ENCODE data around the gene SEC24C.
A peak's percentile ranks its signal among the peaks of the same experiment; 100 is the strongest.
"Not testable (repeated sequence)": the region's sequence is repeated elsewhere in the genome, so short reads cannot be mapped to it uniquely, and the experiment has no call there.

Gene SEC24C

GRCh38 chr10:73743905-73744663, at the start of gene SEC24C:
TSS of gene SEC24C (plus strand) at chr10:73744372. CDS start at chr10:73746833, 2,461 bp downstream.
- H3K27ac ChIP-seq: peak within 1 kb of the TSS; percentile 93
- DNase-seq (ENCODE audit: low read depth, low spot score): peak; percentile 65

- H3K27ac ChIP-seq; DNase-seq (ENCODE audit: low read depth, low spot score): not testable (repeated sequence)
Observed at GRCh38 chr10:73695302-73695701, 48.9 kb upstream of the SEC24C start.

- not testable (repeated sequence) for DNase-seq (ENCODE audit: low read depth, low spot score); H3K27ac ChIP-seq
Observed at GRCh38 chr10:73697675-73698159, 46.5 kb upstream of the SEC24C start, which contains the start of gene AGAP5. TSS of gene AGAP5 (minus strand) at chr10:73698109. CDS start at chr10:73697755, 354 bp downstream.

- not testable (repeated sequence) for H3K27ac ChIP-seq; DNase-seq (ENCODE audit: low read depth, low spot score)
Observed at GRCh38 chr10:73698819-73699218, 45.4 kb upstream of the SEC24C start.

- not testable (repeated sequence) for DNase-seq (ENCODE audit: low read depth, low spot score); H3K27ac ChIP-seq
Observed at GRCh38 chr10:73703924-73704323, 40.2 kb upstream of the SEC24C start.

- not testable (repeated sequence) for H3K27ac ChIP-seq; DNase-seq (ENCODE audit: low read depth, low spot score)
Observed at GRCh38 chr10:73705506-73706072, 38.6 kb upstream of the SEC24C start.

- DNase-seq (ENCODE audit: low read depth, low spot score); H3K27ac ChIP-seq: not testable (repeated sequence)
Observed at GRCh38 chr10:73706488-73706887, 37.7 kb upstream of the SEC24C start.

- H3K27ac ChIP-seq: not testable (repeated sequence)
Observed at GRCh38 chr10:73707628-73708027, 36.5 kb upstream of the SEC24C start.

GRCh38 chr10:73708122-73708521, 36.0 kb upstream of the SEC24C start:
- not testable (repeated sequence) for H3K27ac ChIP-seq; DNase-seq (ENCODE audit: low read depth, low spot score)

More at GRCh38 chr10:73707628-73708027, 36.5 kb upstream of the SEC24C start:
- not testable (repeated sequence) for DNase-seq (ENCODE audit: low read depth, low spot score)

GRCh38 chr10:73711683-73712082, 32.5 kb upstream of the SEC24C start:
- not testable (repeated sequence) for DNase-seq (ENCODE audit: low read depth, low spot score); H3K27ac ChIP-seq

GRCh38 chr10:73713912-73714311, 30.3 kb upstream of the SEC24C start:
- DNase-seq (ENCODE audit: low read depth, low spot score); H3K27ac ChIP-seq: not testable (repeated sequence)

- H3K27ac ChIP-seq; DNase-seq (ENCODE audit: low read depth, low spot score): not testable (repeated sequence)
Observed at GRCh38 chr10:73714483-73714882, 29.7 kb upstream of the SEC24C start.

GRCh38 chr10:73715179-73716156, 28.7 kb upstream of the SEC24C start:
- DNase-seq (ENCODE audit: low read depth, low spot score); H3K27ac ChIP-seq: not testable (repeated sequence)

- no peak overlapping the region for H3K27ac ChIP-seq
- DNase-seq (ENCODE audit: low read depth, low spot score): no peak
Observed at GRCh38 chr10:73716251-73716650, 27.9 kb upstream of the SEC24C start.

GRCh38 chr10:73717556-73717955, 26.6 kb upstream of the SEC24C start:
- DNase-seq (ENCODE audit: low read depth, low spot score): no peak
- H3K27ac ChIP-seq: no peak overlapping the region

- not testable (repeated sequence) for DNase-seq (ENCODE audit: low read depth, low spot score); H3K27ac ChIP-seq
Observed at GRCh38 chr10:73720561-73720960, 23.6 kb upstream of the SEC24C start.

- H3K27ac ChIP-seq: no peak overlapping the region
- DNase-seq (ENCODE audit: low read depth, low spot score): no peak
Observed at GRCh38 chr10:73723516-73723915, 20.7 kb upstream of the SEC24C start.

GRCh38 chr10:73729781-73730152, 14.4 kb upstream of the SEC24C start:
- H3K27ac ChIP-seq: peak overlapping the region; percentile 92
- not testable (repeated sequence) for DNase-seq (ENCODE audit: low read depth, low spot score)

- peak; percentile 43 for DNase-seq (ENCODE audit: low read depth, low spot score)
- H3K27ac ChIP-seq: peak overlapping the region; percentile 92
Observed at GRCh38 chr10:73730153-73730906, 13.8 kb upstream of the SEC24C start.

Data from epithelial cell of prostate (primary cell).